HG02938 (cell line): ENCODE measurements around the gene PEA15.

ENCODE experiments used
- ATAC-seq: cut with Tn5 transposase; IDR thresholded peaks from one replicate; pipeline ENCODE4 v1.9.1; 2021; ENCODE audit warnings: mild to moderate bottlenecking, moderate library complexity; ENCODE audit not compliant: unreplicated experiment

Gene PEA15

DNA sequence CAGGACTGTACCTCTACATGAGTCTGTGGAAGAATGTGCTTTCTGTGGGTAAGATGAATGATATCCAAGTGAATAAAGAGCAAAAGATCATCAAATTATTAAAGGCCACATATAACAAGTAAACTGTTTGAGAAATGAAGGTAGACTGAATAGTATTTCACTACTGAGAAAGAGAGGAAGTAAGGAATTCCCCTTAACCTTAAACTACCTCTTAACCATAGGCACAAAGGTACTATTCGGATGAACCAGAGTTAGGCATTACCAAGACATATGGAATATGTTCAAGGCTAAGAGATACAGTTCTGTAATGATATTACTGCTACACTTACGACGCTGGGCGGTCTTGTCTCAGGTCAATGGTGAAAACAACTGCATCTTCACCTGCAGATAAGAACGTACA, 31.6 kb downstream of the PEA15 start:
- ATAC-seq: no peak

DNA sequence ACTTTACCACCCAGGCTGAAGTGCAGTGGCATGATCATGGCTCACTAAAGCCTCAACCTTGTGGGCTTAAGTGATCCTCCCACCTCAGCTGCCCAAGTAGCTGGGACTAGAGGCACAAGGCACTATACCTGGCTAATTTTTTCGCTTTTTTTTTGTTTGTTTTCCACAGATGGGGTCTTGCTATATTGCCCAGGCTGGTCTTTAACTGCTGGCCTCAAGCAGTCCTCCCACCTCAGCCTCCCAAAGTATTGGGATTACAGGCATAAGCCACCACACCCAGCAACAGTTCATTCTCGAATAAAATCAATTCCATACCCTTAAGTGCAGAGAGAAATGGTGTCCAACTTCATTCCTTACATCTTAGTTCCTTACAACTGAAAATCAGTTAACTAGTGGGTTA, 32.4 kb downstream of the PEA15 start:
- no peak for ATAC-seq

DNA sequence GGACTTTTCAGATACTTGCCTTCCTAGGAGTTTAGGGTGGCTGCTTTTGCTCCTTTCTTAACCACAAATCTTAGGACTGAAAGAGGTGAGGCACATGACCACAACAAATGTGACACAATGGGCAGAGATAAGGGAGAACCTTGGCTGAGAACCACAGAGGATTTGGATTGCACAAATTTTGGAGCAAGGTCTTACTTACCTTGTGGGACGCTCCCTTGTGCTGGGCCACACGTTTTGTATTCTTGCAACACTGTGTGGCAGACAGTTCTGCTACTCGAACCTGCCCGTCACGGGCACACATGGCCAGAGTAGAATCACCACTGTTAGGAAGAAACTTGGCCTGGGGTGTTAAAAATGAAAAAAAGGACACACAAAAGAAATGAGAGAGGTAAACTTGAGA, 33.2 kb downstream of the PEA15 start:
- no peak for ATAC-seq

DNA sequence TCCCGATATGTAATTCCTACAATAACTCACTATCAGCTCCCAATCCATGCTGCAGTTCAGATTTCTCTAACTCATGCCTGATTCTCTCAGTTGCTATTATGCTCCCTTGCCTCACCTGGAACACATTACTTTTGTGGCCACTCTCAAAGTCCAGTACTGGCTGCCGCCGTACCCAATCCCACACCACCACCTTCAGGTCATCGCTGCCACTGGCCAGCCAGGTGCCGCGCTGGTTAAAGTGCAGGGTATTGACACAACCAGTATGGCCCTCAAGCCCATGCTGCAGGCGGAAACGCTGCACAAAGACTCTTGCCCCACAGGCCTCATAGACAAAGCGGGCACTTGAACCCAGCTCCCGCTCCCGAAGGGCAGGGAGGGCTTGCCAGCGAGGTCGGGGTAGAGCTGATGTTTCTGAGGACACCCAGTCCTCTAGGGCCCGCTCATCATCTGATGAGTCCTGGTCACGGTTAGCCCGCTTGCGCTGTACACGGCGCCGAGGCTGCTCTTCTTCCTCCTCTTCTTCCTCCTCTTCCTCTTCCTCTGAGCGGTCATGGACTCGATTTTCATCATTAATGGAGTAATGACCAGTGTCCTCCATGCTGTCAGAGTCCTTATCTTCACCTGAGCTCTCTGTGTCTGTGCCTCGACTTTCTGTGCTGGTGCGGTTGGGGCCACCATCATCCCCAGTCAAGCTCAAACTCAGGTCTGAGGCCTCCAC, 34.6 kb downstream of the PEA15 start:
- no peak for ATAC-seq

DNA sequence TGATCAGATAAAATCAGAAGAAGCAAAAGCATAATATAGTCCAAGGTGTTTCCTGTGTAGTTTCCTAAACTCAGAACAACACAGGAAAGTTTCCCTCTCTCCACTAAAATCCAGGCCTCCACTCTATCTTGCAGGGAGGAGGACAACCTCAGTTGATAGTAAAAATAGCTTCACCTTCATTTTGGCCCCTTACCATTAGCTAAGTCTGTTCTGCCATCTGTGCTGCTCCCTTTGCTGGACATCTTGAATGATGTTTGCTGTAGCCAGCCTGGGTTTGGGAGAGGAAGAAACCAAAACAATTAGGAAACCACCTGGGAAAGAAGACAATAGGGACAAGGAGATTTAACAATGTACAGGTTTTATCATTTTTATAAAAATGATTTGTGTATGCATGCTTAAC, 38.6 kb downstream of the PEA15 start:
- no peak for ATAC-seq

DNA sequence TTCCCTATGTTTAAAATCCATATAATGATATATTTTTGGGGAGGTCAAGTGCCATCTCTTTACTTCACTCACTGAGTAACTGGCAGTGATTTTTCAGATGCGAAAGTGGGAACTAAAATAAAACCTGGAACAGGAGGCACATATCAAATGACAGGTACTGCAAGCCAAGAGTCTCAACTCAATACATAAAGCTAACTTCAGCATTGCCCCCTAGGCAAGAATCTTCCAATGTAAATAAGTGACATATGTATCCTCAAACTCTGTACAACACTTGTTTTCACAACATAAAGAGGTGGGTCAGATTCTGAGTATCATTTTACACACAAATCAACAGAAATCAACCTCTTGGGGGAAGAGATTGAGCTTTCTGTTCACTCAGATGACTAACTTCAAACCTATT, 39.0 kb downstream of the PEA15 start:
- no peak for ATAC-seq

DNA sequence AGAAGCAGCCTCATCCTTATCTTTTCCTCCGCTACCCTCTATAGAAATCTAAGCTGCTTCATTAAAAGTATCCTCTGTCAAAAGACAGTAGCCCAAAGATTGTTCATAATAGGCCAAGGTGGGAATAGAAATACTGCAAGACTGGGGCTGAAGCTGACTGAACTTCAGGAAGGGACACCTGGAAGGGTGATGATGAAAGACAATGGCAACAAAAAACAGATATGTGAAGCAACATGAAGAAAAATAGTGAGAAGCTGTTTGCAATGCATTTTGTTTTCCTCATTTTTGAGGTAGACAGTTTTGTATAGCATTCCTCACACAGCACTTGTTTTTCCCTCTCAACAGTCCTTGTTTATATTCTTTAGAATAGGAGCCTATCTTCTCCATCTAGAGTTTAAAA, 40.2 kb downstream of the PEA15 start:
- ATAC-seq: no peak

DNA sequence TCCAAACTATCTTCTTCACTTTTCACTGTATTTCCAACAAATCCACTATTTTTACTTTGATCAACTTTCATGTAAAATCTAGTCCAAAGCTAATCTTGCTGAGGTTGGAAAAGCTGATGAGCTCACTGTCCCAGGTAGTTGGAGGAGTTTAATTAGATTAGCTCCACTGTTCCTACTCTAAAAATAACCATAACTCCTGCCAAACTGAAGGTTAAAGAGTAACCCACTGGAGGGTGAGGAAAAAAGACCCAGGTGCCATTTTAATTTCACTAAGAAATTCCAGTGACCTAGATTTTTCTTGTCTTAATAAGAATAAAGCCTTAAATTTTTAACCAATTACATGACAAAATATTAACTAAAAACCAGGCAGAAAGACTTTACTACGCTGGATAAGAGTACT, 41.9 kb downstream of the PEA15 start:
- ATAC-seq: no peak

DNA sequence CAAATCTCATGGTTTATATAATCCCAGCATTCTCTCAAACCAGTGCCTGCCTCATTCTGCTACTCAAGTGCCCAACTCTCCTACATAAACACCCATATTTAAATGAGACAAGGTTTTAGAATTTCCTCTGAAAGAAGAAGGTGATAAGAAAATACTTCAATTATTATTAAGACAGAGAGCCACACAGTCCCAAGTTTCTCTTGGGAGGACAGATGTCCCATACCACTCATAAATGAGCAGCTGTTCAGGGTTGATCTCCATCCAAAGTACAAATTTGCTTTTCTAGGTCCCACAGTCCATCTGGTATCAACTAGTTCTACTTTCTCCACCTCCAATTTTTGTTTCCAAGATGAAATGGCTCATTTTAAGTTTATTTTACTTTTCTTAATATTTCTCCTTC, 45.8 kb downstream of the PEA15 start:
- ATAC-seq: no peak

DNA sequence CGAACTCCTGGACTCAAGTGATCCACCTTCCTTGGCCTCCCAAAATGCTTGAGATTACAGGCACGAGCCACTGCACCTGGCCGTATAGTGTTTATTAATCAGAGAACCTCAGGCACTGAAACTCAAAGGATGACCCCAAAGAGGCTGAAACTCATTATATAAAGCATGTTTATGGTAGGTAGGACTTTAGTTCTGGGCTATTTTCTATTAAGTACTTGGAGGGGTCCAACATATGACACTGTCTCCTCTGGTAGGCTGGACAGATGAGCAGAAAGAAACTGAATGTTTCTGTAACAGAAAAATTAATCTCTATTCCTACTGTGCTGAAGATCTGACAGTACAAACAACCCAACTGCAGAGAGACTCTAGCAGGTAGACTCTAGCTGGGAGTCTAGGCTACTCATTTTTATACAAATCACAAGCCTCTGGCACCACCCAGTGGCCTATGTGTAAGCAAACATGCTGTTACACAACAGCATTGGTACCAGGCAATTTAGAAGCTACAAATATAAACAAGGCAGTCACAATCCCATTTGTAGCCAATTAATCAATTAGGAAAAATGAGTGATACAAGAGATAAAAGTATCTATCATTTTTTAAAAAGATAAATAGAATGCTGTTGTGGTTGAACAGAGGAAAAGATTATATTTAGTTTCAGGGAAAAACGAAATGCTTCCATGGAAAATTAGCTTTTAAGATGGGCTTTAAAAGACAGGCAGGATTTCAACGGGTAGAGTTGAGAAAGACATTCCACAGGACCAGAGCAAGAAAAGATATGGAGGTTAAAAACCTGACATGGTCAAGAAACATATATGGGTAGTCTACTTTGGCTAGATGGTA, 46.7 kb downstream of the PEA15 start:
- no peak for ATAC-seq

DNA sequence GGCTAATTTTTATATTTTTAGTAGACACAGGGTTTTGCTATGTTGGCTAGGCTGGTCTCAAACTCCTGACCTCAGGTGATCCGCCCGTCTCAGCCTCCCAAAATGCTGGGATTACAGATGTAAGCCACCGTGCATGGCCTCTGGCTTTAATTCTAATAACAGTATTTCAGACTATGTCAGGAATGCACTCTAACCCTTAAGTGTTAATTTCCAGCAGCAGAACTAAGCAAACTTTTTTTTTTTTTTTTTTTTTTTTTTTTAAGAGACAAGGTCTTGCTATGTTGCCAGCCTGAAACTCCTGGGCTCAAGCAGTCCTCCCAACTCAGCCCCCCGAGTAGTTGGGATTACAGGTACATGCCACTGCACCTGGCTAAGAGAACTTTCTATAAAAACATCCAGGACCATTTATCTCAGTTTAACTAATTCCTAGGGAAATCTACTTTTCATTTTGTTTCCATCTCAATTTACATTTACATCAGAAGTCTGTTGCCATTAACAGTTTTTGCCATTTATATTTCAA, 50.7 kb downstream of the PEA15 start:
- no peak for ATAC-seq

DNA sequence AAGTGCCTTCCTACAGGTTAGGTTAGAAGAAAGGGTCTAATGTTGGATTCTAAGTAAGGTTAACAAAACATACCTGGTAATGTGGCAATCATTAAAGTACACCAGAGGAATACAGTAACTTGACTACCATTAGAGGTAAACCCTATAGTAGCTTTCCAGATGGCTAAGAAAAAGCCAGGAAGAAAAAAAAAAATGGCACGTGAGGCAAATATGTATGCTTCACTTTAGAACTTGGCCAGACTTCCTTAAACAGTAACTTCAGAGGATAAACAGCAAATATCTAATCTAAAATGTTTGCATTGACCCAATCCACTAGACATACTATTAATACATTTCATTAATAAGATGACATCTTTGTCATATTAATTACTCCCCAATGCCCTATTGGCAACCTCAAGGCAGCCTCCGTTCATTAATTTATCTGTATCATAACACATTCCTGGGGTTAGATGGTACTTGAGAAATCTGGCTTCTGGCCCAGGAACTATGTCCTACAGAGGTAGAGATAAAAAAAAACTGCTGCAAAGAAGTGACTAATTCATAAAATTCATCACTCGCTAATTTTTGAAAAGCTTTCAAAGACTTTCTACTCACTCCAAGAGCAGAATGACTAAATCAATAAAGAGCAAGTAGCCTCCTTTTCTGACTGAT, 51.3 kb downstream of the PEA15 start:
- no peak for ATAC-seq

DNA sequence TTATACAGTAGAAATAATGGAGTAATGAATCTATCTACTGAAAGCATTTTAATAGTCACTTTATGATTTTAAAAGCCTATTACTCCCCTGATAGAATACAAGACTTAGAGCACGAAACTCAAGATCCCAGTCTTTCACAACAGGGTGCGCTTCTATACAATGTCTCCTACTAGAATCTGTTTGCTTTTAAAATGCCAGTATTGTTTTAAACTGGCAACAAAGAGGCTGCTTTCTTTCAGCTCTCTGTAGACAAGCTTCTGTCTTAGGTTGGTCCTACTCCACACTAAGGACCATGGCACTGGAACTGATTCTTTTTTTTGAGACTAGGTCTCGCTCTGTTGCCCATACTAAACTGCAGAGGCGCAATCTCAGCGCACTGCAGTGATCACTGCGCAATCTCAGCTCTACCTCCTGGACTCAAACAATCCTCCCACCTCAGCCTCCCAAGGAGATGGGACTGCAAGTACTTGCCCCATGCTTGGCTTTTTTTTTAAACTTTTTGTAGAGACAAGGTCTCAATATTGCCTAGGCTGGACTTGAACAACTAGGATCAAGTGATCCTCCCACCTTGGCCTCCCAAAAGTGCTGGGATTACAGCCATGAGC, 52.3 kb downstream of the PEA15 start:
- no peak for ATAC-seq

DNA sequence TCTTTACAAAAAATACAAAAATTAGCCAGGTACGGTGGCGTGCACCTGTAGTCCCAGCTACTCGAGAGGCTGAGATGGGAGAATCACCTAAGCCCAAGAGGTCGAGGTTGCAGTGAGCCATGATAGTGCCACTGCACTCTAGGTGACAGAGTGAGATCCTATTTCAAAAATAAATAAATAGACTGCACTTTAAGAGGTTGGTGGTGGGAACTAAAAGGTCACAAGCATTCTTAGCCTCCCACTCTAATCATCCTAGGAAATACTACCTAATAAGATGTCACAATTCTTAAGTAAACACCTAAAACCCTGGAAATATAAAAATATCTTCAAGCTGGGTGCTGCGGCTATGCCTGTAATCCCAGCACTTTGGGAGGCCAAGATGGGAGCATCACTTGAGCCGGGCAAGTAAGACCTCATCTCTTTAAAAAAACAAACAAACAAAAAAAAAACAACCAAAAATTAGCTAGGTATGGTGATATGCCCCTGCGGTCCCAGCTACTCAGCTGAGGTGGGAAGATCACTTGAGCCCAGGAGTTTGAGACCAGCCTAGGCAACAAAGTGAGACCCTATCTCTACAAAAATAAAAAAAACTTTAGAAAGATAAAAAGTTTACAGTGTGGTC, 53.1 kb downstream of the PEA15 start:
- no peak for ATAC-seq

DNA sequence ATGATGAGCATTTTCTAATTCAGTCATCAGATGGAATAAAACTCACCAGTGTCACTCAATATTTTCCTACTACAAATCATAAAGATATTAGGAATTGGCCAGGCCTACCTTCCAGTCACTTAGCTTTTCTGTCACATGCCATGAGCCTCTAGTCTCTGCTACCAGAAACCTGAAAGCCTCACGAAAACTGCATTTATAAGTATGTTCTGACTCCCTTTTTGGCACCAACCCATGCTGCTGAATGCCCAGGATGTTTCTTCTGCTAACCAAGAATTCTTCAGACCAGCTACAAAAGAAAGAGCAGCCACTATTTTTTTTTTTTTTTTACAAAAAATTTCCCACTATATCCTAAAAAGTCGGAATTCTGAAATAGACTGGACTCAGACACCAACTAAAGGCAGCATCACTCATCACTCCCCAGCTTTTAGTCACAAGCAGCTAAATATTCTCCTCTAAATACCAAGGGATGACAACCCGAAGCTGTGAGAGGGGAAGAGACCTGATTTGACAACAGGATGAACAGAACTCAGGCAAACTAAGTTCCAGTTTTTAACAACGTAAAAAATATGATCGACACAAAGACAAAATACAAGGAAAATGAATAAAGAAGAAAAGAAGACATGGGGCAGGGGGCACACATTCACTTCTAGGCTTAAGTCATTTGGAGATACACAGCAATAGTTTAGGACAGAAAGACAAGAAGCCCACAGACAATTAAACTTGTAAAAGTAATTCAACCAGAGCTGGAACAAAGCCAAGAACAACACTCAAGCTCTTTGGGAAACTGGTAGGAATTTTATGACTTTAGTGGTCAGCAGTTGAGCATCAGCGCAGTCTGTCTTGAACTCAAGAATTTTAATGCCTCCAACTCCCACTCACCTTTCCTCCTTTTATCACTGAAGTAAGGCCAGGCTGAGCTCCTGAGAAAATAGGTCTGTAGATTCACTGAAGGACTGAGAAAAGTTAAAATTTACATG, 55.5 kb downstream of the PEA15 start:
- ATAC-seq: no peak

DNA sequence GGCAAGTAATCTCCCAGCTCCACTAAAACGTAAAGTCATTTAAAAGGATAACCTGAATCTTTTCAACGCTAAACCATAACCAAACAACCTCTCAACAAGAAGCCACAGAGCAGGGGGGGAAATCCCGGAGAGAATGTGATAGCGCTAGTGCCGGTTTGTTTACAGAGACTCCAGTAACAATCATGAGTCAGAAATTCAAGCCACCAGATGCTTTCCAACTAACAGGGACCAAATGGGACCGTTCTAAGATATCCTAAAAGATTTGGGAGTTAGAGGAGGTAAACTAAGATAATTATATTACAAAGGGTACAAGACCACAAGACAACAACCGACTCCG, 56.3 kb downstream of the PEA15 start:
- peak; percentile 39 for ATAC-seq

DNA sequence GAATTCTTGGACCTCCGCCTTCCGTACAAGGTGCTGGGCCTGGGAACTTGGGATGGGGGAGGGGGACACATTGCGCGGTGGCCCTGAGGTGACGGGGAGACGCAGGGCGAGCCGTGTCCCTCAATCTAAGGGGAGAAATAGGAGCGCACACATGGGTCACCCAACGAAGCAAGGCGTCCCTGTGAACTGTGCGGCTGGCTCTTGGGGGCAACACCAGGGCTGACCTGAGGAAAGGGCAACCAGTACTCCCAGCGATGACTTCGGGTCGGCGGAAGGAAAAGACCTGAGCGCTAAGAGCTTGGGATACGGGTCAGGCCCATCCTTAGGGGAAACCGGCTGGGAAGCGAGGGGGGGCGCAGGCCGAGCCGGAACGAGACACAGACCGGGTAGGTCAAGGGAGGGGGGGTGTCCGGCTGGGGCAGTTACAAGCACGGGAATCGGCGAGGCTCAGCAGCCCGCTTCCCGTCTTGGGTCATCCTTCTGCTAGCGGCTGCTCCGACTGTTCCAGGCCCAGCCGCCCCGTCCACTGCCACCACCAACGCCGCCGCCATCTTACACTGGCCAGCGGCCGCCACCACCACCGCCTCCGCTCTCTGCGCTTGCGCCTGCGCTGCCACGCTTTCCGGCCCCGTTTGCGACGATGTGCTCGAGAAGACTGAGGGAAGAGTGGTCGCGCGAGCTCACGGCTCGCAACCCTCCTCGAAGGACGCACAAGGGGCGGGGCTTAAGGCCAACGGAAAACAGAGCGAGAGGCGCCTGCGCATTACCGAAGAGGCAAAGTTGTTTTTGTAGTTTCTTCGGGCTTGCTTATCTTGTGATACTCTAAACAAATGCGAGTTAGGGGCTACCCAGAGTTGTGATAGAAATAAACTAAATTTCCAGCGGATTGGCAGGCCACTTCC, 57.0 kb downstream of the PEA15 start, which contains the start of gene DCAF8:
DCAF8 (minus strand) TSS at position 657 of the 902 bp plus-strand sequence. CDS start 18,541 bp downstream, outside the sequence.
- ATAC-seq: peak; percentile 80

DNA sequence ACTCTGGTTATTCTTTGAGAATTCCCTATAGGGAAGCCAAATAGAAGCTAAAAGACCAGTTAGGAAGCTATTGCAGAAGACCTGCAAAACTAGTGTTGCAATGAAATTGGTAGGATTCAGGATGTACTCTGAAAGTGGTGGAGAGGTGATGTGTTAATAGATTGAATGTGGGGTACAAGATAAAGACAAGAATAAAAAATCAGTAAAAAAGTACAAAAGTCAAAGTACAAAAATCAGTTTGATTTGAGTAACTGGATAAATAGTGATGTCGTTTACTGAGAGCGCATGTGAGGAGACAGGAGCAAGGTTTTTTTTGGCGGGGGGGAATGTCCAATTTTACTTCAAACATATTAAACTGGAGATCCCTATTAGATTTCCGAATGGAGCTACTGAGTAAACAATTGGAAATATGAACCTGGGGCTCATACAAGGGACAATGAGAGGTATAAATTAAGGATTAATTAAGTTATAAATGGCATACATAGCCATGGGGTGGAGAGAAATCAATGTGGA, 59.7 kb downstream of the PEA15 start:
- ATAC-seq: no peak
